Astrocyte (in vitro differentiated cells and primary cell): Measurements from ENCODE around the gene CFAP68.

ENCODE experiments used
- CTCF ChIP-seq: IDR thresholded peaks from 2 replicates; pipeline ENCODE4 v1.5.1; 2011; ENCODE audit warnings: low read depth, mild to moderate bottlenecking, inconsistent platforms, low read length, moderate library complexity; ENCODE audit not compliant: insufficient read depth
- EZH2 ChIP-seq: IDR thresholded peaks from 2 replicates; pipeline ENCODE4 v1.6.1; 2012; ENCODE audit warnings: mild to moderate bottlenecking, low read length, inconsistent platforms; ENCODE audit not compliant: insufficient read depth

DNA sequence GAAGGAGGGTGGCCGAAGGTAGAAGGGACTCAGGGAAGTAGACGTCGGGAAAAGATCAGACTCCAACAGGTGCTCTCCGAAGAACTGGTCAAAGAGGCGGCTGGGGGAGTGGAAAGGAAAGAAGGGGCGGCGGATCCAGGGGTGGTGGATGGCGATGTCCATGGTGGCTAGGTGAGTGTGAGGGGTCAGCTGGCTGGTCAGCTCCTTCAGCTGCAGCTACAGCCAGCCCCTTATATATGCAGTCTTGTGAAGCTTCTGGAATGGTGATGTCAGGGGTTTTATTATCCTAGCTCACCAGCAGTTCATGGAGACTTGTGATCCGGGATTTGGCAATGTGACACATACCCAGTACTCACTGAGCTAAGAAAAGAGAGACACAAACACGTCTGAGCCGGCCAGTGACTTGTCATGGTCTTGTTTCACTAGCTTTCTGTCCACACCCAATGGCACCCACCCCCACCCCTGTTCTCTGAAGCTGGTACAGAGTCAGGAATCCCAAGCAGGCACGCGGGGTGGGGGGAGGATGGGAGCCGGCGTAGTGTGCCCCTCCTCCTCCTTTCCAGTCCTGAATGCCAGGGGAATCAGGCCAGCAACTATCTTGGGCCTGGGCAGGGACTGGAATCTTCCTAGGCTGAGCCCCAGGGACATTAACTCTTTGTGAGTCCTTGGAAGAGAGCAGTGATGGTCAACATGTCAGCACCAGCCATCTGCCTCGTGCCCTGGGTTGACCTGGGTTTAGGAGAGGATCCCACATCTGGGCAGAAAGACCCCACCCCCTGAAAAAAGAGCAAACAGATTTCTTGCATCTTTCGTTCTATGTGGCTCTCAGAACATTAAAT, 32.4 kb downstream of the CFAP68 start, which contains the start of gene CRYAB:
- TF ChIP-seq CTCF (no peak), EZH2 (no peak)
